Skeletal muscle tissue (tissue), 2 donors: Measurements from ENCODE around the gene FAM120A. TPM values are rescaled to one million over a fixed set of nuclear protein-coding genes. Genes with fewer than 3 reads are reported as not detected.

Experiments used
- small RNA-seq: library from RNA; depleted of rRNA; stranded (forward); fragments of <200 nt; gene quantifications from one replicate; pipeline ENCODE3, GENCODE V24; 2014
- total RNA-seq: library from RNA; depleted of rRNA; stranded (reverse); fragments of >200 nt; gene quantifications from one replicate; pipeline ENCODE4 v1.2.3, GENCODE V29; 2014

Gene FAM120A
- total RNA-seq, 1 donor from 2014 or later: 111 TPM

Small RNA genes lying within 50 kb of the gene (small RNA-seq; reads per million reads assigned to genes)
- not detected for gene RF00019

Other genes starting within 250 kb of the FAM120A start
- 24.5 TPM for gene FAM120AOS, start 1.9 kb downstream of the FAM120A start, total RNA-seq
- gene PHF2, start 124.9 kb downstream of the FAM120A start, total RNA-seq: 18.8 TPM